Stimulated activated CD8-positive, alpha-beta memory T cell treated with anti-CD3 and anti-CD28 coated beads, Interleukin-15, amount 100 ng/mL, for 24 hours (primary cell): ENCODE measurements around the gene SCNN1A.

ENCODE experiments used
- DNase-seq: peaks from one replicate; pipeline ENCODE4 v3.0.0-alpha.2; 2020; ENCODE audit warnings: low read depth

Gene SCNN1A

DNA sequence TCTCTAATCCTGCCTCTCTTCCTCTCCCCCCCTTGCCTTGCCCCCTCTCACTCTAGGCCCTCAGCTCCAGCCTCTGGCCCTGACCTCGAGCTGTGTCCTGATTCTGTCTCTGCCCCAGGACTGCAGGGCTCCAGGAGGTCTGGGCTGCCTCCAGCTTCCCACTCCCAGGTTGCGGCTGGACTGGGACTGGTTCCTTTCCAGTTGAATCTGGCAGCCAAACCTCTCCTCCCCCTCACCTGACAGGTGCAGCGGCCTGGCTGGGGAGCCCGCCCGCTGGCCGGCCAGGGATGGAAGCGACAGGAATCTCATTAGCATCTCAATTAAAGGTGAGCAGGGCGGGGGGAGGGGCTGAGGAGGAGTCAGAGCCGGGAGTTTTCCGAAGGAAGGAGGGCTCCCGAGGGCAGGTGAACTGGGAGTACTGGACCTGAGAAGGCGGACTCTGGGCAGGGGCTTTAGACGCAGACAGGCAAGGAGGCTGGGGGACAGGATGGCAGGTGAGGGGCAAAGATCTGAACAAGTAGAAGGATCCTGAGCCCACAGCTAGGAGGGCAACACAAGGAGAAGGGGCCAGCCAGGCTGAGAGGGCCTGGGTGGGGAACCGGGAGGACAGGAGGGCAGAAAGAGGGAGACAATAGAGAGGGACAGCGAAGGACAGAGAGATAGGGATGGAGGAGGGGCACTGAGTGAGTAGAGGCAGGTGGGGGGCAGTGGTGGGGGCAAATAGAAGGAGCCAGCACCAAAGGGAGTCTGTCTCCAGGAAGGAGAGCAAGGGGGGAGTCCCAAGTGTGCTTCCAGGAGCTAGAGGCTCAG is at the start of gene SCNN1A:
TSS of gene SCNN1A (minus strand) at position 295 of the 810 bp plus-strand sequence. CDS start 780 bp downstream, outside the sequence.
- no peak for DNase-seq

GRCh38 chr12:6424866-6425265 is 49.5 kb upstream of the SCNN1A start:
- no peak for DNase-seq

- no peak for DNase-seq
Measured at GRCh38 chr12:6424008-6424347, 48.6 kb upstream of the SCNN1A start.

GRCh38 chr12:6423267-6424007 is 48.1 kb upstream of the SCNN1A start:
- no peak for DNase-seq

- DNase-seq: no peak
Measured at GRCh38 chr12:6420364-6420763, 45.0 kb upstream of the SCNN1A start.

GRCh38 chr12:6418796-6419195 is 43.4 kb upstream of the SCNN1A start:
- DNase-seq: no peak

DNA sequence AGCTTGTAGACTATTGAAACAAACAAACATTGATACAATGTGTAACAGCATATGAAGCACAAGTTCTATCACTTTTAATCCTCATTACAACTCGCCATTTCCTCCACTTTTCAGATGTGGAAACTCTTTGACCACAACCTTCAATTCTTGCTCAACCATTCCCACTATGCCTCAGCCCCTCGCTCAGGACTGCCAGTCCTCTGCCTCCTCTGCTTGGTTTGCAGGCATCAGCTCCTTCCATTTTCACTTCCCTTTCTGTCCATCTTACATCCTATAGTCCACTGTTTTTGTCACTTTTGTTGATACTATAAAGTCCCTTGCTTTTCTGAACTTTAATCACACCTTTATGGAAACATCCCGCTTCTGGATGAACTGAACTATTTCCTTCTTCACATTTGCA is 41.2 kb upstream of the SCNN1A start:
- DNase-seq: no peak

GRCh38 chr12:6407236-6407954 is 32.0 kb upstream of the SCNN1A start:
- DNase-seq: no peak

DNA sequence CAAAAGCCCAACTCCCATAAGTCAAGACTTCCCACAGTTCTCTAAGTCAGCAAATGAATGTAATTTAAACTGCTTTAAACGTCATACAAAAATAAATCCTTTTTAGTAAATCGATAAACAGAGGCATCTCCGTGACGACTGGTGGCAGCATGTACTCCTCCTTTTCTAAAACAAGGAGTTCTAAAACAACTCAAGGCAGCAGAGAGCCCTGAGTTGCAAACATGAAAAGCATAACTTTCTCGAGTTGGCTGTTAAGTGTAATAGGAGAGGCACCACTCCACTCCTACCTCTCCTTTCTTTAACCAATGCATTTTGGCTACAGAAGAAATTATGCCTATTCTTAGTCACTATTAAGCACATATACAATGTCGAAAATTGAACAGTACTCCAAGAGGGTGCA is 30.6 kb upstream of the SCNN1A start:
- DNase-seq: no peak

GRCh38 chr12:6404390-6404789 is 29.0 kb upstream of the SCNN1A start:
- DNase-seq: no peak

- DNase-seq: no peak
Measured at GRCh38 chr12:6399884-6400644, 24.7 kb upstream of the SCNN1A start.

GRCh38 chr12:6396031-6396430 is 20.7 kb upstream of the SCNN1A start:
- no peak for DNase-seq

DNA sequence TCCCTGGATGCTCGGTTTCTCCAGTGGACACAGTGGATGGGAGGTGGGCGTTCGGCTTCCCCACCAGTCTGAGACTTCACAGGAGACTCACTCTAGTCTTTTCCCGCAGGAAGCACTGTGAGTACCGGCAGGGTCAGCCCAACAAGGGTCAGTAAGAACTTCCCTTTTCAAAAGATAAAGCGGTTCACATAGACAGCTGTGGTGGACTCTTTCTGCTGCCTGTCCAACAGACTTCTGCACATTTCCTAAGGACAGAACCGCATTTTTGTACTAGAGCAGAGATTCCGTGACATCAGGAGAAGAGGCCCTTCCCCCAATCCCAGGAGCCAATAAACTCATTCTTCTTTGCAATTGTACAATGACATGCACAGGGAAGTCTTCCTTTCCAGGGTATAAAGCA is 19.0 kb upstream of the SCNN1A start:
- no peak for DNase-seq

DNA sequence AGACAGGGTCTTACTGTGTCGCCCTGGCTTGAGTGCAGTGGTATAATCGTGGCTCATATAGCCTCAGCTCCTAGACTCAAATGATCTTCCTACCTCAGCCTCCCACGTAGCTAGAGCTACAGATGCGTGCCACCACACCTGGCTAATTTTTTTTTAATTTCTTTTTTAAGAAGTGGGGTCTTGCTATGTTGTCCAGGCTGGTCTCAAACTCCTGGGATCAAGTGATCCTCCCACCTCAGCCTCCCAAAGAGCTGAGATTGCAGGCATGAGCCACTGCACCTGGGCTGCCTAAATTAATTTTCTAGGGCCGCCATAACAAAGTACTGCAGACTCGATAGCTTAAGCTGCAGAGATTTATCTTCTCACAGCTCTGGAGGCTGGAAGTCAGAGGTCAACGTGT is 17.7 kb upstream of the SCNN1A start:
- no peak for DNase-seq

DNA sequence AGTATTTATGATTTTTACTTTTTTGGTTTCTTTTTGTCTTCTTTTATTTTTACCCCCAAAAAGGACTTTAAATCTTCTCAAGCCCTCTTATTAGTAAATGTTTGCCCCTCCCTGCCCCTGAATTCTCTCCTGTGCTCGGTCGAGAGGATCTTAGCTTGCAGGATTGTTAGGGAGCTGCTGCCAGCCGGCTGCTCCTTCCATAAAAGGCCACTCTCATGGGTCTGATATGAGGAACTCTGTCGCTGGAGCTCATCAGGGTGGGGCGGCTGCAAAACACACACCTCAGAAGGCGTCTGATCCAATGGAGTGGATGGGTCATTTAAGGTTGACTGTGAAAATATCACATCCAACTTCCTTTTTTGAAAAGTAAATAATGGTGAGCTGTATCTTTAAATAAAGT is 17.1 kb upstream of the SCNN1A start:
- DNase-seq: no peak

GRCh38 chr12:6391013-6391412 is 15.7 kb upstream of the SCNN1A start:
- no peak for DNase-seq

DNA sequence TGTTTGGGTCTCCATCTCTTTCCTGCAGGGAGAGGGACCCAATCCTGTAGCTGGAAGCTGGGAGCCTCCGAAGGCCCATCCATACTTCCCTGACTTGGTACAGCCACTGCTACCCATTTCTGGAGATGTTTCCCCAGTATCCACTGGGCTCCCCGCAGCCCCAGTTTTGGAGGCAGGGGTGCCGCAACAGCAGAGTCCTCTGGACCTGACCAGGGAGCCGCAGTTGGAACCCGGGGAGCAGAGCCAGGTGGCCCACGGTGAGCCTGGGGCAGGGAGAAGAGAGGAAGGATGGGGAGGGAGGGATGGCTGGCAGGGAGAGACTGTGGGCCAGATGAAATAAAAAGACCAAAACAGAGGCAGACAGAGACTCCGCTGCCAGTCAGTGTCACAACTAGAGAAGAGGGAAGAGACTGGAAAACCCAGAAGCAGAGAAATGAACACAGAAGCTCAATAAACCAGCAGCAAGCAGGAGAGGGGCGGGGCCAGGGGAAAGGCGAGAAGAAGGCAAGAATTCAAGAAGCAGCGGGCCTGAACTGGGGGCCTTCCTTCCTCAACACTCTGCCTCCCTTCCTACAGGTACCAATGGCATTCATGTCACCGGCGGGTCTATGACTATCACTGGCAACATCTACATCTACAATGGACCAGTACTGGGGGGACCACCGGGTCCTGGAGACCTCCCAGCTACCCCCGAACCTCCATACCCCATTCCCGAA is 14.9 kb upstream of the SCNN1A start:
- no peak for DNase-seq

DNA sequence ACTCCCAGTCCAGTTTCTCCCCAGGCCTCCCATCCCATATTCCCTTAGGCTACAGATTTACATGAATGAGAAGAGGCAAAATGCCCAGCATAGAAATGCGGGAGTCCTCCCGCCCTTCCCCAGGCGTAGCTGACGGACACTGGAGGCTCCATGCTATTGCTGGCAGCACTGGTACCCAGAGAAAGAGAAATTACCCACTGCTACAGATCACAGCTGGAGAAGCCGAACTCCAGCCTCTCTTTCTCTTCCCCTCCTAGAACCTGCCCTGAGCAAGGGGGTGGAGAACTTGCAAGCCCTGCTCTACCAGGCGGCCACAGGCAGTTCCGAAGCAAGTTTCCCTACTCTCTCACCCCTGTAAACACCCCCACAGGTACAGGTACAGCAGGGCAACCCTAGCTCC is 12.2 kb upstream of the SCNN1A start:
- DNase-seq: no peak

GRCh38 chr12:6386491-6386890 is 11.1 kb upstream of the SCNN1A start:
- no peak for DNase-seq

- no peak for DNase-seq
Measured at GRCh38 chr12:6386038-6386437, 10.7 kb upstream of the SCNN1A start.
